Measurements from ENCODE around the gene ZGRF1. TPM values are rescaled to one million over a fixed set of nuclear protein-coding genes. Genes with fewer than 3 reads are reported as not detected.

The ZGRF1 gene
- polyA plus RNA-seq, 1 donor from 2014 or later = 18.0 TPM

GRCh38 chr4:112649055-112649408 lies 12.3 kb upstream of the ZGRF1 start:
- Histone ChIP-seq H3K27me3 (ENCODE audit: insufficient read depth, low read depth, low read length) (no peaks in the 10 kb centered on the region), H2AFZ (ENCODE audit: low read depth, low read length) (no peak overlapping the region), H3K36me3 (ENCODE audit: insufficient read depth, low read length) (no peaks in the 10 kb centered on the region), H3K27ac (ENCODE audit: low read length) (no peak overlapping the region), H3K9ac (ENCODE audit: low read length) (no peak overlapping the region), H3F3A (ENCODE audit: insufficient read depth, low read length, poor library complexity, severe bottlenecking) (no peaks in the 10 kb centered on the region), H3K4me3 (ENCODE audit: low read length) (no peak overlapping the region), H3K9me2 (ENCODE audit: insufficient read depth, low read length) (no peaks in the 10 kb centered on the region), H4K20me1 (ENCODE audit: insufficient read depth) (no peaks in the 10 kb centered on the region), H3K4me2 (ENCODE audit: low read length) (no peak overlapping the region), H3K9me3 (ENCODE audit: low read length) (no peaks in the 10 kb centered on the region), H3K79me2 (replicated peaks; ENCODE audit: insufficient read depth, low read length) (no peaks in the 10 kb centered on the region)
- TF ChIP-seq REST (IDR thresholded peaks at IDR 0.05; ENCODE audit: borderline replicate concordance) = no peak
- no peak for TF ChIP-seq EP300 (conservative IDR thresholded peaks at IDR 0.05; ENCODE audit: poor library complexity, severe bottlenecking)
- TF ChIP-seq SMC3 (conservative IDR thresholded peaks at IDR 0.05; ENCODE audit: poor library complexity) = no peak
- no peak for TF ChIP-seq POLR2AphosphoS5 (IDR thresholded peaks at IDR 0.05)
- no peak for TF ChIP-seq TAF1 (IDR thresholded peaks at IDR 0.05; ENCODE audit: low read depth)
- no peak for TF ChIP-seq EZH2 (IDR thresholded peaks at IDR 0.05; ENCODE audit: borderline replicate concordance, insufficient read depth, low read length, poor library complexity, severe bottlenecking)
- TF ChIP-seq MXI1 (conservative IDR thresholded peaks at IDR 0.05; ENCODE audit: poor library complexity, severe bottlenecking) = no peak
- no peak for TF ChIP-seq CTCF (IDR thresholded peaks at IDR 0.05; ENCODE audit: poor library complexity, severe bottlenecking)
- TF ChIP-seq RAD21 (conservative IDR thresholded peaks at IDR 0.05) = no peak

DNA sequence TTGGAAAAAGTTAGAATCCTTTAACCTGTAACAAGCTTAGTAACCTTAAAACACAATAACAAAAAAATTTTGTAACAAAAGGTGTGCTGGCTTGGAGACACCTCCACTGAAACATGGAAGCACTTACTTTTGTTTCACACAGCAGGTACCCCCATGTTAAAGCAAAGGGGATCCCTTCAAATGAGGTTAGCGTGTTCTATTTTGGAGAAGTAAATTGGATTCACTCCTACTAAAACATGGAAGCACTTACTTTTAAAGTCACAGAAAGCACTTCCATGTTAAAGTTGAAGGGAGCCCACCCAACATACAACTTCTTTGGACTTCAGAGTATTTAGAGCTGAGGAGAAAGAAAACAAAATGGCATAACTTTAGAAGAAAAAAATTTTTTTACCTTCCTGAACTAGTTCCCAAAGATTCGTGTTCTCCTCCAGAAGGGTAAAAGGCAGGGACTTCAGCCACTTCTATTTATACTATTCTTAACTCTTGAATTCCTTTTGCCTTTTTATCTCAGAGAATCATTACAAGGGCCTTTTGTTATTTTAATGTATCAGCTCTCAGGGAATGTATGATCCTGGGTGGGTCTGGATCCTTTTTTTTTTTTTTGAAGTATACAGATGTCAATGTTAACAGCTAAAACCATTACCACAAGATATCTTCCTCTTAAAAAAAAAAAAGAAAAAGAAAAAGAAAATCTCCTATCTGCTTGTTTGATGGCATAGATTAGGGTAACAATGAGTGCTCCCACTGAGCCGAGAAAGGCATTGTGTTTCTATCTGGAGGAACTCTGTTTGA lies 11.8 kb upstream of the ZGRF1 start:
- Histone ChIP-seq H3K4me3 (ENCODE audit: low read length) (no peak overlapping the region), H4K20me1 (ENCODE audit: insufficient read depth) (no peaks in the 10 kb centered on the region), H3K27me3 (ENCODE audit: insufficient read depth, low read depth, low read length) (no peaks in the 10 kb centered on the region), H2AFZ (ENCODE audit: low read depth, low read length) (no peak overlapping the region), H3F3A (ENCODE audit: insufficient read depth, low read length, poor library complexity, severe bottlenecking) (no peaks in the 10 kb centered on the region), H3K9ac (ENCODE audit: low read length) (no peak overlapping the region), H3K9me3 (ENCODE audit: low read length) (no peaks in the 10 kb centered on the region), H3K4me2 (ENCODE audit: low read length) (no peak overlapping the region), H3K27ac (ENCODE audit: low read length) (no peak overlapping the region), H3K9me2 (ENCODE audit: insufficient read depth, low read length) (no peaks in the 10 kb centered on the region), H3K79me2 (replicated peaks; ENCODE audit: insufficient read depth, low read length) (no peaks in the 10 kb centered on the region), H3K36me3 (ENCODE audit: insufficient read depth, low read length) (no peaks in the 10 kb centered on the region)
- TF ChIP-seq CTCF (IDR thresholded peaks at IDR 0.05; ENCODE audit: poor library complexity, severe bottlenecking) (no peak), MXI1 (conservative IDR thresholded peaks at IDR 0.05; ENCODE audit: poor library complexity, severe bottlenecking) (no peak), RAD21 (conservative IDR thresholded peaks at IDR 0.05) (no peak), REST (IDR thresholded peaks at IDR 0.05; ENCODE audit: borderline replicate concordance) (no peak), EZH2 (IDR thresholded peaks at IDR 0.05; ENCODE audit: borderline replicate concordance, insufficient read depth, low read length, poor library complexity, severe bottlenecking) (no peak), POLR2AphosphoS5 (IDR thresholded peaks at IDR 0.05) (no peak), TAF1 (IDR thresholded peaks at IDR 0.05; ENCODE audit: low read depth) (no peak), SMC3 (conservative IDR thresholded peaks at IDR 0.05; ENCODE audit: poor library complexity) (no peak)
